Breast epithelium (tissue), 4 donors: ENCODE measurements around the gene CCDC82. TPM values are rescaled to one million over a fixed set of nuclear protein-coding genes. Genes with fewer than 3 reads are reported as not detected.

Source experiments
- DNase-seq, 2 donors: peaks; one replicate each; pipeline ENCODE4 v3.0.0-alpha.2; 2019; ENCODE audit warnings: low spot score in 2 of 2
- H3K27ac ChIP-seq, 2 donors: fragments of 200-600 bp; sonication (generic) in 1 of 2; one replicate each; pipeline ENCODE4 v1.5.1; 2016 to 2019; ENCODE audit warnings: mild to moderate bottlenecking in 1 of 2
- H3K27me3 ChIP-seq, 2 donors: fragments of 200-600 bp; sonication (generic) in 1 of 2; one replicate each; pipeline versions ENCODE4 v1.5.1 to v1.6.0; 2017 to 2019; ENCODE audit warnings: control low read depth in 1 of 2, mild to moderate bottlenecking in 1 of 2
- H3K36me3 ChIP-seq: fragments of 200-600 bp; one replicate; pipeline ENCODE4 v1.5.1; 2019
- H3K4me1 ChIP-seq, 2 donors: fragments of 200-600 bp; sonication (generic); one replicate each; pipeline ENCODE4 v1.5.1; 2016 to 2019; ENCODE audit warnings: control low read depth in 1 of 2
- H3K4me3 ChIP-seq, 3 donors: fragments of 200-600 bp; sonication (generic); 1 replicate in 2 of 3; 2 replicates in 1 of 3; pipeline ENCODE4 v1.5.1; 2016 to 2019; ENCODE audit warnings: mild to moderate bottlenecking in 3 of 3, moderate library complexity in 2 of 3
- H3K9me3 ChIP-seq, 2 donors: fragments of 200-600 bp; sonication (generic) in 1 of 2; one replicate each; pipeline ENCODE4 v1.5.1; 2016 to 2019; ENCODE audit warnings: control low read depth in 1 of 2
- POLR2A ChIP-seq: fragments of 450-650 bp; IDR thresholded peaks from one replicate; pipeline ENCODE4 v1.6.1; 2016; ENCODE audit warnings: antibody characterized with exemption, mild to moderate bottlenecking, moderate library complexity
- POLR2AphosphoS5 ChIP-seq, 3 donors: sonication (generic); formaldehyde crosslinking; IDR thresholded peaks; one replicate each; pipeline ENCODE4 v1.6.1; 2017; ENCODE audit warnings: antibody characterized with exemption in 3 of 3
- intact Hi-C: fragments of 100-400 bp; cut with DNase I; formaldehyde crosslinking; loops from one replicate; pipeline ENCODE4 v1.15.1; 2023; ENCODE audit warnings: low total_unique reads
- total RNA-seq, 3 donors: library from RNA; depleted of rRNA; stranded (reverse); fragments of >200 nt; gene quantifications; one replicate each; pipeline ENCODE4 v1.1.0, GENCODE V29; 2016
- TF ChIP-seq, protein P1 (sequence below), 3 donors: fragments of 450-650 bp; IDR thresholded peaks; one replicate each; pipeline ENCODE4 v1.5.1; 2016 to 2017; ENCODE audit warnings: antibody characterized with exemption in 3 of 3, mild to moderate bottlenecking in 3 of 3, moderate library complexity in 3 of 3

Gene CCDC82
- total RNA-seq, 3 donors from 2014 or later = 27.2 to 30.7 (median 29.5) TPM

DNA sequence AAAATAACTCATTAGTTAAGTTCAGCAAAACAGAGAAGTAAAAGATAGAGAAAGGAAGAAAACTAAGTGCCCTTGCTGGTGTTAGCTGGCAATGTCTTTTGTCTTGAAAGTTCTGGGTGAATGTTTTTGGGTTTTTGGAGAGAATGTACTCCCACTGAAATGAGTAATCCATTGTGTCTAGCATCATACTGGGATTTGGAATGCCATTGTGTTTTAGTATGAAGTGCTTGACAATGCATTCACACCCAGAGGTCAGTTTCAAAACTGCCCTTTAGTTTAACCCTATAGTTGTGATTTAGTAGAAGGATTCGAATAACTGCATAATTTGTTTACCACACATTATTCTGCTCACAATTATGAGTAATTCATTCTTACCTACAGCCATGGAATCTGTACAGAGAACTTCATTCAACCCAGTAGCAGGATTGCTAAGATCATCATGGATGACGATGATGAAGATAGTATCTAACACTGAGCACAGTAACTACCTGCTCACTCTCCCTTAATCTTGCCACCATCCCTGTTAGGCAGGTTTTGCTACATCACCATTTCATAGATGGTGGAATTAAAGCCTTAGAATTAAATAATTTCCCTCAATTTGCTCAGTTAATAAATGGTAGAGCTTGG lies 80.6 kb downstream of the CCDC82 start:
- Histone ChIP-seq H3K36me3 (no peaks in the 10 kb centered on the region), H3K27me3 (no peaks in the 10 kb centered on the region), H3K4me1 (peaks cover 8 to 28% of the 10 kb centered on the region in 2 donors), H3K4me3 (no peak overlapping the region), H3K9me3 (no peaks in the 10 kb centered on the region), H3K27ac (peak overlapping the region; percentile 72 to 86)
- TF ChIP-seq, protein P1, sequence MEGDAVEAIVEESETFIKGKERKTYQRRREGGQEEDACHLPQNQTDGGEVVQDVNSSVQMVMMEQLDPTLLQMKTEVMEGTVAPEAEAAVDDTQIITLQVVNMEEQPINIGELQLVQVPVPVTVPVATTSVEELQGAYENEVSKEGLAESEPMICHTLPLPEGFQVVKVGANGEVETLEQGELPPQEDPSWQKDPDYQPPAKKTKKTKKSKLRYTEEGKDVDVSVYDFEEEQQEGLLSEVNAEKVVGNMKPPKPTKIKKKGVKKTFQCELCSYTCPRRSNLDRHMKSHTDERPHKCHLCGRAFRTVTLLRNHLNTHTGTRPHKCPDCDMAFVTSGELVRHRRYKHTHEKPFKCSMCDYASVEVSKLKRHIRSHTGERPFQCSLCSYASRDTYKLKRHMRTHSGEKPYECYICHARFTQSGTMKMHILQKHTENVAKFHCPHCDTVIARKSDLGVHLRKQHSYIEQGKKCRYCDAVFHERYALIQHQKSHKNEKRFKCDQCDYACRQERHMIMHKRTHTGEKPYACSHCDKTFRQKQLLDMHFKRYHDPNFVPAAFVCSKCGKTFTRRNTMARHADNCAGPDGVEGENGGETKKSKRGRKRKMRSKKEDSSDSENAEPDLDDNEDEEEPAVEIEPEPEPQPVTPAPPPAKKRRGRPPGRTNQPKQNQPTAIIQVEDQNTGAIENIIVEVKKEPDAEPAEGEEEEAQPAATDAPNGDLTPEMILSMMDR (IDR thresholded peaks at IDR 0.05) = no peak
- no peak for TF ChIP-seq POLR2A
- TF ChIP-seq POLR2AphosphoS5 (IDR thresholded peaks at IDR 0.05) = no peak
- intact Hi-C loops = no loop called here
- DNase-seq = no peak

- TF ChIP-seq POLR2AphosphoS5 (IDR thresholded peaks at IDR 0.05) = no peak
- no peak for TF ChIP-seq POLR2A
- TF ChIP-seq, protein P1 (IDR thresholded peaks at IDR 0.05) = no peak
- Histone ChIP-seq H3K4me1 (peaks cover 6 to 36% of the 10 kb centered on the region in 2 donors), H3K36me3 (no peaks in the 10 kb centered on the region), H3K4me3 (peak overlapping the region; percentile 17 to 53 (median 28)), H3K27ac (peak overlapping the region; percentile 86 to 94), H3K9me3 (no peaks in the 10 kb centered on the region), H3K27me3 (no peaks in the 10 kb centered on the region)
- intact Hi-C loops = no loop called here
- DNase-seq = no peak
Observed at GRCh38 chr11:96307776-96308140, 82.0 kb downstream of the CCDC82 start.

- TF ChIP-seq POLR2A (no peak), POLR2AphosphoS5 (IDR thresholded peaks at IDR 0.05) (peak; percentile 8 to 74 (median 47))
- H3K36me3 ChIP-seq = no peaks in the 10 kb centered on the region
- H3K27me3 ChIP-seq = no peaks in the 10 kb centered on the region
- DNase-seq = peak; percentile 82 to 88
- peak overlapping the region; percentile 86 to 94 for H3K27ac ChIP-seq
- intact Hi-C loops = no loop called here
- H3K4me3 ChIP-seq = peak overlapping the region; percentile 17 to 53 (median 28)
- H3K4me1 ChIP-seq = peaks cover 6 to 31% of the 10 kb centered on the region in 2 donors
- H3K9me3 ChIP-seq = no peaks in the 10 kb centered on the region
Observed at GRCh38 chr11:96306933-96307775, 82.6 kb downstream of the CCDC82 start.

GRCh38 chr11:96306600-96306932 lies 83.1 kb downstream of the CCDC82 start:
- intact Hi-C loops = no loop called here
- peaks cover 6 to 29% of the 10 kb centered on the region in 2 donors for H3K4me1 ChIP-seq

DNA sequence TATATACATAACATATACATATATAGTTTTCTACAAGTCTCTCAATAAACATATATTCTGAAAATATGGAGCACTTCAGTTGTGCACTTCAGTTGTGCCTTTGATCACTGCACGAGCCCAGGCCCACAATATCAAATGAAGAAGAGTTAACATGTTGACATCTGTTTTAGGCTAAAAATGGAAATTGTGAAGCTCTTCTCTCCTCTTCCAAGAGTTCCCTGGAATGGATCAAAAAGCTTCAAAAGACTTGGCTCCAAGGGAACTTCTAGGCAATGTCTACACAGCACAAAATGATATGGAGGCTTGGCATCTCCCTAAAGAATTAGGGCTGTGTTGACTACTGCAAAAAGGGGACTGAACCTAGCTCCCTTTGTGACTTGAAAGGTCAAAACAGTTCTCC lies 83.6 kb downstream of the CCDC82 start:
- peak overlapping the region; percentile 86 to 94 for H3K27ac ChIP-seq
- H3K4me1 ChIP-seq = peaks cover 6 to 24% of the 10 kb centered on the region in 2 donors
- intact Hi-C loops = no loop called here

More at GRCh38 chr11:96306600-96306932, 83.1 kb downstream of the CCDC82 start:
- no peaks in the 10 kb centered on the region for H3K27me3 ChIP-seq
- TF ChIP-seq POLR2AphosphoS5 (IDR thresholded peaks at IDR 0.05) = no peak
- TF ChIP-seq POLR2A = no peak
- TF ChIP-seq, protein P1 (IDR thresholded peaks at IDR 0.05) = no peak
- H3K4me3 ChIP-seq = peak overlapping the region in 1 of 3 donors; percentile 53
- peak overlapping the region; percentile 86 to 94 for H3K27ac ChIP-seq
- DNase-seq = no peak
- H3K36me3 ChIP-seq = no peaks in the 10 kb centered on the region
- no peaks in the 10 kb centered on the region for H3K9me3 ChIP-seq

More for the DNA sequence above, 83.6 kb downstream of the CCDC82 start:
- H3K27me3 ChIP-seq = no peaks in the 10 kb centered on the region
- DNase-seq = no peak
- H3K36me3 ChIP-seq = no peaks in the 10 kb centered on the region
- no peak overlapping the region for H3K4me3 ChIP-seq
- H3K9me3 ChIP-seq = no peaks in the 10 kb centered on the region
- TF ChIP-seq POLR2AphosphoS5 (IDR thresholded peaks at IDR 0.05) (no peak), POLR2A (no peak)
- TF ChIP-seq, protein P1 (IDR thresholded peaks at IDR 0.05) = no peak
